ENCODE data around the gene CTSC.

CTSC gene
- total RNA-seq, result 58.9 to 100 reads per million in 2 donors

GRCh38 chr11:88337181-88337986, at the start of gene CTSC:
CTSC (minus strand) TSS chr11:88337736; CDS start chr11:88337672, 64 bp downstream.
- peak; percentile 76 to 97 (median 86) for DNase-seq

GRCh38 chr11:88384669-88385005, 47.1 kb upstream of the CTSC start:
- no peak for DNase-seq

GRCh38 chr11:88384004-88384668, 46.6 kb upstream of the CTSC start:
- DNase-seq, result no peak

- no peak for DNase-seq
Observed at GRCh38 chr11:88383447-88383846, 45.9 kb upstream of the CTSC start.

- no peak for DNase-seq
Observed at GRCh38 chr11:88379130-88379529, 41.6 kb upstream of the CTSC start.

GRCh38 chr11:88378422-88379066, 41.0 kb upstream of the CTSC start:
- DNase-seq, result no peak

GRCh38 chr11:88377646-88378045, 40.1 kb upstream of the CTSC start:
- no peak for DNase-seq

GRCh38 chr11:88377144-88377543, 39.6 kb upstream of the CTSC start:
- DNase-seq, result no peak

GRCh38 chr11:88375927-88376470, 38.5 kb upstream of the CTSC start:
- no peak for DNase-seq

- DNase-seq, result no peak
Observed at GRCh38 chr11:88370782-88371181, 33.2 kb upstream of the CTSC start.

- DNase-seq, result peak in 1 of 5 experiments; percentile 75
Observed at GRCh38 chr11:88367310-88367709, 29.8 kb upstream of the CTSC start.

- DNase-seq, result no peak
Observed at GRCh38 chr11:88363648-88364065, 26.1 kb upstream of the CTSC start.

- no peak for DNase-seq
Observed at GRCh38 chr11:88363004-88363403, 25.5 kb upstream of the CTSC start.

- DNase-seq, result no peak
Observed at GRCh38 chr11:88360141-88360540, 22.6 kb upstream of the CTSC start.

- peak in 1 of 5 experiments; percentile 70 for DNase-seq
Observed at GRCh38 chr11:88359541-88359940, 22.0 kb upstream of the CTSC start.

GRCh38 chr11:88359114-88359513, 21.6 kb upstream of the CTSC start:
- no peak for DNase-seq

- DNase-seq, result no peak
Observed at GRCh38 chr11:88358040-88358431, 20.5 kb upstream of the CTSC start.

GRCh38 chr11:88357323-88358039, 19.9 kb upstream of the CTSC start:
- peak in 1 of 5 experiments; percentile 48 for DNase-seq

GRCh38 chr11:88355887-88356286, 18.4 kb upstream of the CTSC start:
- no peak for DNase-seq

GRCh38 chr11:88354912-88355311, 17.4 kb upstream of the CTSC start:
- no peak for DNase-seq

- peak in 1 of 5 experiments; percentile 74 for DNase-seq
Observed at GRCh38 chr11:88353835-88354496, 16.4 kb upstream of the CTSC start.

GRCh38 chr11:88353386-88353785, 15.8 kb upstream of the CTSC start:
- DNase-seq, result no peak
